Measurements from ENCODE around the gene MRPL41. TPM values are rescaled to one million over a fixed set of nuclear protein-coding genes. Genes with fewer than 3 reads are reported as not detected.
"Not testable (repeated sequence)": the region's sequence is repeated elsewhere in the genome, so short reads cannot be mapped to it uniquely, and the experiment has no call there.

Gene MRPL41
- total RNA-seq, 1 experiment from 2014 or later, result 43.0 TPM

GRCh38 chr9:137545123-137545522 lies 6.6 kb upstream of the MRPL41 start:
- Mint-ChIP-seq H3K36me3 (ENCODE audit: insufficient read depth, unreplicated experiment) (peaks cover 6% of the 10 kb centered on the region), H3K4me1 (ENCODE audit: insufficient read depth, unreplicated experiment) (peaks cover 5% of the 10 kb centered on the region), H3K4me3 (ENCODE audit: unreplicated experiment) (no peak overlapping the region), H3K9me3 (ENCODE audit: unreplicated experiment) (no peaks in the 10 kb centered on the region), H3K27ac (ENCODE audit: low read depth, unreplicated experiment) (no peak overlapping the region), H3K27me3 (ENCODE audit: insufficient read depth, unreplicated experiment) (no peaks in the 10 kb centered on the region)
- no peak for TF ChIP-seq CTCF (IDR thresholded peaks at IDR 0.05; ENCODE audit: unreplicated experiment)
- ChIA-PET CTCF (interaction anchor here (0.7 to 2.9 kb wide), 5 partner anchors 9 to 43 kb away, joined by 3 to 13 read pairs (median 3); no protein-coding TSS in a partner anchor), POLR2A (no interaction called here)
- intact Hi-C loops (cut with micrococcal nuclease), result no loop called here
- no TSS peak for BruUV-seq (replicated peaks)
- DNase-seq (ENCODE audit: unreplicated experiment), result no peak

- POLR2A ChIA-PET, result no interaction called here
- intact Hi-C loops (cut with micrococcal nuclease), result no loop called here
- no peaks in the 10 kb centered on the region for H3K27me3 Mint-ChIP-seq (ENCODE audit: insufficient read depth, unreplicated experiment)
- H3K9me3 Mint-ChIP-seq (ENCODE audit: unreplicated experiment), result no peaks in the 10 kb centered on the region
- DNase-seq (ENCODE audit: unreplicated experiment), result no peak
- no TSS peak for BruUV-seq (replicated peaks)
- TF ChIP-seq CTCF (IDR thresholded peaks at IDR 0.05; ENCODE audit: unreplicated experiment), result no peak
- H3K36me3 Mint-ChIP-seq (ENCODE audit: insufficient read depth, unreplicated experiment), result peaks cover 6% of the 10 kb centered on the region
- H3K4me3 Mint-ChIP-seq (ENCODE audit: unreplicated experiment), result peak overlapping the region; percentile 30
- CTCF ChIA-PET, result no interaction called here
- no peak overlapping the region for H3K27ac Mint-ChIP-seq (ENCODE audit: low read depth, unreplicated experiment)
- H3K4me1 Mint-ChIP-seq (ENCODE audit: insufficient read depth, unreplicated experiment), result peaks cover 5% of the 10 kb centered on the region
Observed at GRCh38 chr9:137547687-137548543, 3.8 kb upstream of the MRPL41 start.

- intact Hi-C loops (cut with micrococcal nuclease), result loop anchor here (10.0 kb wide), 1 partner anchor 65 kb away; the partner anchor contains the start of gene EHMT1
- H3K27me3 Mint-ChIP-seq (ENCODE audit: insufficient read depth, unreplicated experiment), result no peaks in the 10 kb centered on the region
- peaks cover 5% of the 10 kb centered on the region for H3K4me1 Mint-ChIP-seq (ENCODE audit: insufficient read depth, unreplicated experiment)
- H3K36me3 Mint-ChIP-seq (ENCODE audit: insufficient read depth, unreplicated experiment), result peaks cover 13% of the 10 kb centered on the region
- BruUV-seq (replicated peaks), result no TSS peak
- peak; percentile 83 for DNase-seq (ENCODE audit: unreplicated experiment)
- ChIA-PET CTCF (no interaction called here), POLR2A (interaction anchor here (0.6 to 1.8 kb wide), 13 partner anchors 16 to 309 kb away, joined by 3 to 8 read pairs (median 3); partner anchors contain the start of genes EHMT1 and TUBB4B)
- no peaks in the 10 kb centered on the region for H3K9me3 Mint-ChIP-seq (ENCODE audit: unreplicated experiment)
- no peak for TF ChIP-seq CTCF (IDR thresholded peaks at IDR 0.05; ENCODE audit: unreplicated experiment)
- peak within 1 kb of the TSS; percentile 78 for H3K4me3 Mint-ChIP-seq (ENCODE audit: unreplicated experiment)
- H3K27ac Mint-ChIP-seq (ENCODE audit: low read depth, unreplicated experiment), result peak within 1 kb of the TSS; percentile 69
Observed at GRCh38 chr9:137550231-137550621, 1.5 kb upstream of the MRPL41 start, which contains the start of gene PNPLA7. PNPLA7 (minus strand) TSS chr9:137550402; CDS start chr9:137550197, 205 bp downstream.

GRCh38 chr9:137550958-137551263 lies 768 bp upstream of the MRPL41 start:
- H3K9me3 Mint-ChIP-seq (ENCODE audit: unreplicated experiment); CTCF ChIA-PET; H3K4me1 Mint-ChIP-seq (ENCODE audit: insufficient read depth, unreplicated experiment); BruUV-seq (replicated peaks); H3K27ac Mint-ChIP-seq (ENCODE audit: low read depth, unreplicated experiment); H3K27me3 Mint-ChIP-seq (ENCODE audit: insufficient read depth, unreplicated experiment); DNase-seq (ENCODE audit: unreplicated experiment): not testable (repeated sequence)
- intact Hi-C loops (cut with micrococcal nuclease), result loop anchor here (10.0 kb wide), 1 partner anchor 64 kb away; the partner anchor contains the start of gene EHMT1
- Mint-ChIP-seq H3K4me3 (ENCODE audit: unreplicated experiment) (peak overlapping the region; percentile 78), H3K36me3 (ENCODE audit: insufficient read depth, unreplicated experiment) (peaks cover 15% of the 10 kb centered on the region)
- POLR2A ChIA-PET, result interaction anchor here (0.7 to 3.8 kb wide), 10 partner anchors 16 to 310 kb away, joined by 3 to 33 read pairs (median 5); partner anchors contain the start of genes DPH7, EHMT1, TUBB4B and ZMYND19

Data from MCF 10A (cell line).